Measurements from ENCODE around the gene NAALADL2.

DNA sequence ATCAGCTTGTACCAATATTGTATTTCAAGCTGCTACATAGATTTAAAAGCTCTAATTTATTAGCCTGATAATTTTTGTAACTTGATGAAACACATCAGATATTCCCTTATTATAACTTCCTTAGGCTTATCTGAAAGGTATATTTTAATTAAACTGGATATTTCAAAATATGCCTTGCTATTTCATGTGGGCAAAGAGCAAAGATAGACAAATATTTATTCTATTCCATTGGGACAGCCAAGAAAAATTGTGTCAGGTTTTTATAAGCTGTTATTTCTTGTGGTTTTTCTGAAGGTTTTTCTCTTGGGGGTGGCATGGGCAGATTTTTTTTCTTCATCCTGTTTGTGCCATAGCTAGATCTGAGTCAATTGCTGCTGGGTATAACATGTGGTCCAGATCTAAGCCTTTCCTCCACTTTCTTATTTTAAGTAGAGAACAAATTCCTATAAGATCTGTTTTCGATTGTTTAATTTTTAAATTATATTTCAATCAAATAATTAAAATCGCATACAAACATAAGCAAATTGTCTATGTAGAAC is 249.5 kb downstream of the NAALADL2 start:
- no peak for TF ChIP-seq POLR2A (IDR thresholded peaks at IDR 0.05)
- TF ChIP-seq, protein P1, sequence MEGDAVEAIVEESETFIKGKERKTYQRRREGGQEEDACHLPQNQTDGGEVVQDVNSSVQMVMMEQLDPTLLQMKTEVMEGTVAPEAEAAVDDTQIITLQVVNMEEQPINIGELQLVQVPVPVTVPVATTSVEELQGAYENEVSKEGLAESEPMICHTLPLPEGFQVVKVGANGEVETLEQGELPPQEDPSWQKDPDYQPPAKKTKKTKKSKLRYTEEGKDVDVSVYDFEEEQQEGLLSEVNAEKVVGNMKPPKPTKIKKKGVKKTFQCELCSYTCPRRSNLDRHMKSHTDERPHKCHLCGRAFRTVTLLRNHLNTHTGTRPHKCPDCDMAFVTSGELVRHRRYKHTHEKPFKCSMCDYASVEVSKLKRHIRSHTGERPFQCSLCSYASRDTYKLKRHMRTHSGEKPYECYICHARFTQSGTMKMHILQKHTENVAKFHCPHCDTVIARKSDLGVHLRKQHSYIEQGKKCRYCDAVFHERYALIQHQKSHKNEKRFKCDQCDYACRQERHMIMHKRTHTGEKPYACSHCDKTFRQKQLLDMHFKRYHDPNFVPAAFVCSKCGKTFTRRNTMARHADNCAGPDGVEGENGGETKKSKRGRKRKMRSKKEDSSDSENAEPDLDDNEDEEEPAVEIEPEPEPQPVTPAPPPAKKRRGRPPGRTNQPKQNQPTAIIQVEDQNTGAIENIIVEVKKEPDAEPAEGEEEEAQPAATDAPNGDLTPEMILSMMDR (IDR thresholded peaks at IDR 0.05): no peak

Data from body of pancreas (tissue), 4 donors.